ENCODE results near the gene TM9SF4. TPM values are rescaled to one million over a fixed set of nuclear protein-coding genes. Genes with fewer than 3 reads are reported as not detected.

The TM9SF4 gene
- total and polyA plus RNA-seq, 2 of the 8 experiments (the other 6 are each of a cell fraction or from before 2014, with no cell fraction given), result 38.4 to 68.7 TPM

DNA sequence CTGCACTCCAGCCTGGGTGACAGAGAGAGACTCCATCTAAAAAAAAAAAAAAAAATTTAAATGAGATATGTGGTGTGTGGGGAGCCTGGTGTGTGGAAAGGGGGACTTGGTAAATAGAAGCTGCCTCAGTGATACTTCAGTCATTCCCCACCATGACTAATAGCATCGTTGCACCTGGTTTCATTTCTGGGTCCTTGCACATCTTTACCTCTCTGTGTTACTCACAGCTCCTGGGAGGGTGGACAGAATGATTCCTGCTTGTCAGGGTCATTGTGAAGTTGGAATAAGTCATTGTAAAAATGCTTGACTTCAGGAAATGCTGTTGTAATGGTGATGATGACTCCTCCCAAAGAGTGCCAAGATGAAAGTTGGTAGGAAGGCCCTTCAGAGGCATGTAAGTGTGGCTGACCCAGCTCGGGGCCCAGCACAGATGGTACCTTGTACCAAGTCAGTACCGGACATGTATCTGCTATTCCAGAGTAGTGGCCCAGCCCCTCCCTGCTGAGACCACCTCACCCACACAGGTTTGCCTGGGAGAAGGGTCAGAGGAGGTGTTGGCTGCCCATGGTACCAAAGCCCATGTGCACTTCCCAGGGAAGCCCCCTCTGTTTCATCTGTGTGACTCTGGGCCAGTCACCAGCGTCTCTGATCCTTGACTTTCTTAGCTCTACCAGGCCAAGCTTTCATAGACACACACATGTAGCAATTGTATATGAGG lies 49.6 kb downstream of the TM9SF4 start:
- H4K91ac ChIP-seq (replicated peaks; ENCODE audit: insufficient read length, low read length), result no peak overlapping the region
- no peak overlapping the region for H4K5ac ChIP-seq (ENCODE audit: insufficient read length, low read depth, low read length)
- CTCF ChIA-PET (ENCODE audit: partially characterized antibody), result interaction anchor here (1.0 to 1.4 kb wide), 3 partner anchors 22 to 493 kb away, joined by 3 to 4 read pairs (median 4); no protein-coding TSS in a partner anchor
- TF ChIP-seq, protein P1, sequence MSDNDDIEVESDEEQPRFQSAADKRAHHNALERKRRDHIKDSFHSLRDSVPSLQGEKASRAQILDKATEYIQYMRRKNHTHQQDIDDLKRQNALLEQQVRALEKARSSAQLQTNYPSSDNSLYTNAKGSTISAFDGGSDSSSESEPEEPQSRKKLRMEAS (IDR thresholded peaks at IDR 0.05), result no peak
- TF ChIP-seq MAFK (IDR thresholded peaks at IDR 0.05; ENCODE audit: low read depth, low read length), result no peak
- TF ChIP-seq SIRT6 (IDR thresholded peaks at IDR 0.05; ENCODE audit: low read length), result no peak
- TF ChIP-seq BCL11A (IDR thresholded peaks at IDR 0.05; ENCODE audit: low read depth in 2 of 2, low read length in 2 of 2), result no peak
- no peak for TF ChIP-seq SP4 (IDR thresholded peaks at IDR 0.05; ENCODE audit: low read length)
- no peak for TF ChIP-seq EGR1 (IDR thresholded peaks at IDR 0.05; ENCODE audit: borderline replicate concordance, low read depth, low read length)
- TF ChIP-seq ZNF274 (IDR thresholded peaks at IDR 0.05; ENCODE audit: borderline replicate concordance, extremely low read depth, low read length), result no peak
- TF ChIP-seq NANOG (IDR thresholded peaks at IDR 0.05; ENCODE audit: insufficient read depth, low read depth, low read length, poor library complexity, severe bottlenecking), result no peak
- TF ChIP-seq KDM4A (IDR thresholded peaks at IDR 0.05; ENCODE audit: low read depth, low read length, severe bottlenecking), result no peak
- TF ChIP-seq CBX8 (IDR thresholded peaks at IDR 0.05; ENCODE audit: borderline replicate concordance, low read depth, low read length), result no peak
- TF ChIP-seq GTF2F1 (IDR thresholded peaks at IDR 0.05; ENCODE audit: borderline replicate concordance, low read depth, low read length), result no peak
- TF ChIP-seq EP300 (IDR thresholded peaks at IDR 0.05; ENCODE audit: borderline replicate concordance in 1 of 2, low read depth in 2 of 2, low read length in 2 of 2), result no peak
- TF ChIP-seq SP2 (IDR thresholded peaks at IDR 0.05; ENCODE audit: low read length), result no peak

More for the DNA sequence above, 49.6 kb downstream of the TM9SF4 start:
- Histone ChIP-seq H4K8ac (ENCODE audit: extremely low read depth, insufficient read depth, low read length) (no peak overlapping the region), H3K9me3 (ENCODE audit: insufficient read depth in 2 of 2, low read depth in 1 of 2, low read length in 1 of 2) (no peaks in the 10 kb centered on the region), H2BK20ac (ENCODE audit: low read length) (no peak overlapping the region), H2BK15ac (ENCODE audit: low read length) (no peak overlapping the region), H3K23me2 (ENCODE audit: low read depth, low read length) (no peaks in the 10 kb centered on the region), H3K14ac (ENCODE audit: insufficient read length) (no peak overlapping the region), H2BK120ac (replicated peaks; ENCODE audit: low read depth, low read length) (no peak overlapping the region), H2AFZ (ENCODE audit: low read length) (no peak overlapping the region), H3K4ac (replicated peaks; ENCODE audit: insufficient read length, low read depth, low read length) (no peak overlapping the region), H3K36me3 (ENCODE audit: control insufficient read depth in 2 of 4, insufficient read depth in 4 of 4, low read length in 3 of 4) (peaks cover 25 to 51% (median 48%) of the 10 kb centered on the region in 4 experiments; a peak in 7 of 8 replicates), H2BK12ac (ENCODE audit: low read depth, low read length) (no peak overlapping the region), H3K18ac (ENCODE audit: extremely low read depth, low read length) (no peak overlapping the region), H3K79me1 (ENCODE audit: low read depth, low read length) (no peaks in the 10 kb centered on the region), H3K9ac (replicated peaks in 1 of 4; ENCODE audit: extremely low read depth in 1 of 4, low read depth in 3 of 4, low read length in 3 of 4) (no peak overlapping the region), H4K20me1 (replicated peaks in 1 of 2; ENCODE audit: control insufficient read depth in 1 of 2, insufficient read depth in 2 of 2, low read length in 2 of 2) (peaks cover 3 to 5% of the 10 kb centered on the region in 2 experiments), H3K4me3 (ENCODE audit: extremely low read depth in 1 of 4, insufficient read depth in 2 of 4, low read depth in 3 of 4, low read length in 4 of 4) (no peak overlapping the region), H3K23ac (ENCODE audit: insufficient read length) (no peak overlapping the region), H2AK5ac (ENCODE audit: low read depth, low read length) (no peak overlapping the region), H3K27ac (ENCODE audit: low read depth, low read length) (no peak overlapping the region), H3K56ac (replicated peaks; ENCODE audit: insufficient read length, low read depth, low read length) (no peak overlapping the region), H2BK5ac (ENCODE audit: low read depth, low read length) (no peak overlapping the region), H3K27me3 (replicated peaks in 1 of 4; ENCODE audit: control insufficient read depth in 3 of 4, extremely low read depth in 1 of 4, insufficient read depth in 3 of 4, low read length in 3 of 4) (no peaks in the 10 kb centered on the region), H3K79me2 (ENCODE audit: control insufficient read depth in 1 of 2, insufficient read depth in 2 of 2, low read length in 2 of 2) (no peaks in the 10 kb centered on the region), H3K4me1 (replicated peaks in 1 of 4; ENCODE audit: control insufficient read depth in 3 of 4, insufficient read depth in 4 of 4, low read length in 3 of 4) (peaks cover 0 to 2% (median 0%) of the 10 kb centered on the region in 4 experiments; a peak in 2 of 7 replicates), H3K4me2 (ENCODE audit: insufficient read depth in 1 of 2, low read depth in 2 of 2, low read length in 2 of 2) (no peak overlapping the region)
- 91% methylated on average over 4 of the region's 4 CpGs; no CpG with 5 or more reads in 1 of the 2 experiments for WGBS, 2 experiments (ENCODE audit: extremely low coverage in 1 of 2, insufficient coverage in 1 of 2, insufficient read length in 1 of 2, insufficient replicate concordance in 2 of 2, low coverage in 1 of 2, low lambda C conversion rate in 2 of 2, missing lambda C conversion rate in 1 of 2)
- POLR2A ChIA-PET (ENCODE audit: partially characterized antibody), result no interaction called here
- no peak for FAIRE-seq
- no peak for DNase-seq (ENCODE audit: low read depth in 1 of 2, low spot score in 2 of 2)

Data from H1 (cell line).